NCI-H1417 treated with DMSO at 0.1 percent for 48 hours (cell line): ENCODE measurements around the gene FOXB1.

Experiments
- DNase-seq: peaks from one replicate; lab custom pipeline; 2025; lab: John Stamatoyannopoulos, UW

FOXB1 gene

DNA sequence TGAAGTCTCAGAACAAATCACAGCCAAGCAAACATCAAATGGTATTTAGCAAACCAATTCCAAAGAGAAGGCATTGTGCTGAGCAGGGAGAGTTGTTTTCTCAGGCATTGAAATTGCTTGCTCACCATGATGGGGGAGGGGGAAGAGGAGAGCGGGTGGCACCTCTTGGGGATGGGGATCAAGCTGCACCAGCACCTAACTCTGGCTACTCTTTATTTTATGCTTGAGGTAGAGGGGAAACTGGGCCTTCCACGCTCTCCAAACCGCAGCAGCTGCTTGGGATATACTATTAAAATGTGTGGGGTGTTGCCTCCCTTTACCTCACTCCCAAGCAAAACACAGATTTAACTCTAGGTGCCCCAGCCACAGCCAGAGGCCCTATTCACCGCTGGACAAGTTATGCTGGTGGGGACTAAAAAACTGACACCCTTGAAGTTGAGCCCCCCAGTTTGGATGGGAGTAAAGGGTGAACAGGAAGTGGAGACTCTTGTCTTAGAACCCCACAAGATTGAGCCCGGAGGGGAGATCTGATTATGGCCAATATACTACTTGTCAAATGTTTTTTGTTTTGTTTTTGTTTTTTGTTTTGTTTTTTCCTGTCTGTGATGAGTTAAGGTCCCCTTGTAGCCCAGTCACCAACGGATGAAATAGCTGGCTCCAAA lies 5.0 kb upstream of the FOXB1 start:
- DNase-seq = peak; percentile 50

DNA sequence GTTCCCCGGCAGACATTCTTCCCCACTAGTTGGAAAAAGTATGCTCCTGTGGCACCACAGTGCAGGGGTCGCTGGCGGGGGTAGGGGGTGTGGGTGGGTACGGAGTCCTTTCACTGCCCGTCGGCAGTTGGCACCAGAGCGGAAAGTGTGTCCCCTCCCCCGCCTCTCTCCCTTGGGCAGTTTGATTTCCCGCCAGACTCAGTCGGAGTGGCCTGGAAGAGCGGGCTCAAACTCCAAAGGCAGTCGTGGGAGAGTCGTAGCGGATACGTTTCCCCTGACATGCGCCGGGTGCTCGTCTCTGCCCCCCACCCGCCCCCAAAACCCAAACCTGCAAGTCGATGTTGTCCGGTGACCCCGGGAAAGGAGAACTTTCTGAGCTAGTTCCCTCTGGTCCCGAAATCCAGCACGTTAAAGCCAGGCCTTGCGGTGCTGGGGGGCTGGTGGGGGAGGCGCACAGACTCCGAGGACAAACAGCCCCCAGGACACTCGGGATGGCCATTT lies 4.4 kb upstream of the FOXB1 start:
- DNase-seq = peak; percentile 48

- DNase-seq = peak; percentile 90
These were observed 3.8 kb upstream of the FOXB1 start for GRCh38 chr15:60000113-60000823.

DNA sequence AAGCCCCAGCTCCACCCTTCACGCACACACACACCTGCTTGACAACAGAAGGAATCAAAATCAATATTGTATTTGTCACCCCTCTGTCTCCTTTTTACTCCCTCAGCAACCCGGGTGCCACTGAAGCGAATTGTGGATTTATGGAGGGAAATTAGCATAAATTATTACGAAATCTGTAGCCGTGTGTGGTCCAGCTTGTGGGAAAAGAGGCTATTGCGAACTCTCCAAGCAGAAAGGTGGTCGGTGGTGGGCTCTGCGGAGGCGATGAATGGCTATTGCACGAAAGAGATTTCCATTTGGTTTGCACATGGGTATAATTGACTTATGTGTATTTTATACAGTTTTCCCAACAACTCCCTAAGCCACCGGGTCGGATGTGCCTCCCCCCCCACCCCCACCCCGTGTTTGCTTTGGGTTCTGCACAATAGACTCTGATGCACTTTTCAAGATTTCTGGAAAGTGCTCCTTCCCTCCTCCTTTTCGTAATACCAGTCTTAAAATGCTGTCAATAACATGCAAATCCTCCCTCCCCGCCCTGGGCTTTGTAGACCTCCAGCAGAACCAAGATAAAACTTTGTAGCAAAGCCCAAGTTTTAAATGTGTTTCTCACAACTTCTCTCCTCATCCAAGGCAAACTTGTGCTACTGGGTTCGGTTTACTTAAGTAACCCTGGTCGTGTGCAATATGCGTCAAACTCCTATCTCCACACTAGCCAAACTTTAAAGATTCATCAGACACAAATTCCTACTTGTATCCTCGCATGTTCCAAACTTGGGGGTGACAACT lies 3.1 kb upstream of the FOXB1 start:
- DNase-seq = no peak

DNA sequence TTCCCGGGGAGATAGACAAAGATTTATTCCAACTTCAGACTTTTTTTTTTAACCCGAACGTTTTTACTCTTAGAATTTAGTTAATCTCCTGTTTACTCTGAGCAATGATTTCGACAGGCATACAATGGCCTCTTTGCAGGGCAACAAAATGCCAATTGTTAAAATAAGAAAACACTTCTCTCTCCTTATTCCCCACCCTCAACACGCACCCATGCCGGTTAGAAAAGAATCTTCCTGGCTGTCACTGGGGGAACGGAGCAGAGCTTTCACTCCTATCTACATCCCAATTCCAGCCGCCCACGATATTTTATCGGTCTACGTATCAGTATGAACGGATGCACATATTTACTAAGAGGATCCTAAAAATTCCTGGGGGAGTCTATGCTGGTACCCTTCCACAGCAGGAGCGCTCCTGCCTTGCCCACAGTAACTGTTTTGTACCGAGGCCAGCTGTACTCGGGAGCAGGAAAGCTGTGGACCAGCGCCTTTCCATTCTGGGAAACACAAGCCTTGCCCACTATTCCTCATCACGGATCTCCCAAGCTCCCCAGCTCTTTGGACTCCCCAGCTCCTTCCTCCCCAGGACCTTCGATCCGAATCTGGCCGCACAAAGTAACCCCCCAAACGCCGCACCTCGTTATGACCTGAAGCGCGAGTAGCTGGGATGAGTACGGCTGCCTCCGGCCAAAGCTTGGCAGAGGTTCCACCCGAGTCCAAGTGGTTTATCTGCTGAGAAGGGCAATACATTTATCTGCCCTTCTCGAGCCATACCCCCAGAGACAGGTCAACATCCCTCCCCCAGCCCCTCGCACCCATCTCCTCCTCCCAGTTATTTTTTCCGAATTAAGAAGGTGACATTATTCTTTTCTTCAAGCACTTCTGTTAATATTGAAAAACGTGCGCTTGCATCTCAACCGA lies 2.2 kb upstream of the FOXB1 start:
- DNase-seq = no peak

DNA sequence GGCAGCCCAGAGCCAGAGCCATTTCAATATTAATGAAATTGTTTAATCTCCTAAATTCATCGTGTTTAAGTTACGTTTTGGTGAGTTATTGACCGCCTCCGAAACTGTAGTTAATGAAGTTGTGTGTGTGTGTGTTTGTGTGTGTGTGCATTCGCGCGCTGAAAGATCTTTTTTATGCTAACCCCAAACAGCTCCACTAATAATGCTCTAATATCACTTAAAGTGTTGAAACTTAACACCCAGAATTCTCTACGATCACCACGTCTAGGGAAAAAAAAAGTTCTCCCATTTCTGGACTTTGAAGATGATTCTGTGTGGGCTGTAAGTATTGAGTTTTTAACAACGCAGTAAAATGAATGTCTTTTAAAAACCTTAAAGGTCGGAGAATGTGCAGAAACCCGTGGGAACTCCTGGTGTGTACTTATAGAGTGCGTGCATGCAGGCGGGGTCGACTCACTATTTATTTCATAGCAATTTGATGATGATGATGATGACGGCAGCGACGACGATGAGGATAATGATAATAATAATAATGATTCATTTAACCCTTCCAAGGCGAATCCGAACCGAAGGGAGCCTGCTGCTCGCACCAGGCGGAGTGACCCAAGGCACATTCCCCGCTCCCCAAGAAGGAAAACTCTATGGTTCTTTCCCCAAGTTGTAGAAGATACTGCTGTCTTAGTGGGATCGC lies 1.4 kb upstream of the FOXB1 start:
- DNase-seq = no peak

DNA sequence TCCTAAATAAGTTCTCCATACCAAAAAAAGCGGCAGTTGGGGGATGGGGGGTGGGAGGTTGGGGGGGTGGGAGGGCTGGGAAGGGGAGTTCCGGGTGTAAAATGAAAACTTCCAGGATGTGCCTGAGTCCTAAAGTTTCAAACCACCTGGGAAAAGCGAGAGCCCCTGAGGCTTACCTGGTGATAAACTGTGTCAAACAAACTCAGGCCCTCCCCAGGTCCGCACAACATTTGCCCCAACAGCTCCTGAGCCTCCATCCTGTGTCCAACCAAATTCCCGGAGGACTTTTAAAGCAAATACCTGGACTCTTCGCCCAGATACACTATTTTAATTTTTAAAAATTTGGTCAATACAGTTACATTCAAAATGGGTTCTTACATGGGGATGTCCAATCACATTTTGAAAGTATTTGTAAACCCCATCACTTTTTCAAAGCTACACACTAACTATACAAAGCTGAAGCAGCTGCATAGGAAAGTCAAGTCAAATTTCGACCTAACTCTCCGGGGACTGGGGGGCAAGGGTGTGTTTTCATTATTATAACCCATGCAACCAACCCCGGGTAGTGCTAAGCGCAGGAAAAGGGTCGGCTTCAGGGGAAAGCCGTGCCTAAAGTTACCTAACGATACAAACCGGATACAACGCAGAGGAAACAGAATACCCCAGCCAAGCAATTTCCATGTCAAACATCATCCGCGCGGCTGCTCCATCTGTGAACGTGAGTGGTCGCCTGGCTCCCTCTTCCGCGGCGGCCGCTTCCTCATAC lies 685 bp upstream of the FOXB1 start:
- DNase-seq = no peak

DNA sequence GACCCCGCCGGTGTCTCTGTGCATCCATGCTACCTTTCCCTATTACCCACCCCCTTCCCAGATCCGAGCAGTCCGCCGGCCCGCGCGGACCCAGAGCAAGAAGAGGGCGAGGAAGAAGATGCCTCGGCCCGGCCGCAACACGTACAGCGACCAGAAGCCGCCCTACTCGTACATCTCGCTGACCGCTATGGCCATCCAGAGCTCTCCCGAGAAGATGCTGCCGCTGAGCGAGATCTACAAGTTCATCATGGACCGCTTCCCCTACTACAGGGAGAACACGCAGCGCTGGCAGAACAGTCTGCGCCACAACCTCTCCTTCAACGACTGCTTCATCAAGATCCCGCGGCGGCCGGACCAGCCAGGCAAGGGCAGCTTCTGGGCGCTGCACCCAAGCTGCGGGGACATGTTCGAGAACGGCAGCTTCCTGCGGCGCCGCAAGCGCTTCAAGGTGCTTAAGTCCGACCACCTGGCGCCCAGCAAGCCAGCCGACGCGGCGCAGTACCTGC lies 788 bp downstream of the FOXB1 start:
- DNase-seq = no peak

DNA sequence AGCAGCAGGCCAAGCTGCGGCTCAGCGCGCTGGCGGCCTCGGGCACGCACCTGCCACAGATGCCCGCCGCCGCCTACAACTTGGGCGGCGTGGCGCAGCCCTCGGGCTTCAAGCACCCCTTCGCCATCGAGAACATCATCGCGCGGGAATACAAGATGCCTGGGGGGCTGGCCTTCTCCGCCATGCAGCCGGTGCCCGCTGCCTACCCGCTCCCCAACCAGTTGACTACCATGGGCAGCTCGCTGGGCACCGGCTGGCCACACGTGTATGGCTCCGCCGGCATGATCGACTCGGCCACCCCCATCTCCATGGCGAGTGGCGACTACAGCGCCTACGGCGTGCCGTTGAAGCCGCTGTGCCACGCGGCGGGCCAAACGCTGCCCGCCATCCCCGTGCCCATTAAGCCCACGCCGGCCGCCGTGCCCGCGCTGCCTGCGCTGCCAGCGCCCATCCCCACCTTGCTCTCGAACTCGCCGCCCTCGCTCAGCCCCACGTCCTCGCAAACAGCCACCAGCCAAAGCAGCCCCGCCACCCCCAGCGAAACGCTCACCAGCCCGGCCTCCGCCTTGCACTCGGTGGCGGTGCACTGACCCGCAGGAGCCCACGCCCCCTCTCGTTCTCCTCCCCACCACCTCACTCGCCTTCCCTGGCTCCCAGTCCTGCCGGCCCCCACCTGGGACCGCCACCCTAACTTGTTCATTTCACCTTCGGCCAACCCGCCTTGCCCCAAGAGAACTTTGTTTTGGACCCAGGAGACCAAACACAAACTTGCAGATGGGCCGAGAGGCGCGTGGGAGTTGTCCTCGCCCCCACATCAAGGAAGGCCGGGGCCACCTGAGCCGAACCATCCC lies 1.5 kb downstream of the FOXB1 start:
- no peak for DNase-seq

DNA sequence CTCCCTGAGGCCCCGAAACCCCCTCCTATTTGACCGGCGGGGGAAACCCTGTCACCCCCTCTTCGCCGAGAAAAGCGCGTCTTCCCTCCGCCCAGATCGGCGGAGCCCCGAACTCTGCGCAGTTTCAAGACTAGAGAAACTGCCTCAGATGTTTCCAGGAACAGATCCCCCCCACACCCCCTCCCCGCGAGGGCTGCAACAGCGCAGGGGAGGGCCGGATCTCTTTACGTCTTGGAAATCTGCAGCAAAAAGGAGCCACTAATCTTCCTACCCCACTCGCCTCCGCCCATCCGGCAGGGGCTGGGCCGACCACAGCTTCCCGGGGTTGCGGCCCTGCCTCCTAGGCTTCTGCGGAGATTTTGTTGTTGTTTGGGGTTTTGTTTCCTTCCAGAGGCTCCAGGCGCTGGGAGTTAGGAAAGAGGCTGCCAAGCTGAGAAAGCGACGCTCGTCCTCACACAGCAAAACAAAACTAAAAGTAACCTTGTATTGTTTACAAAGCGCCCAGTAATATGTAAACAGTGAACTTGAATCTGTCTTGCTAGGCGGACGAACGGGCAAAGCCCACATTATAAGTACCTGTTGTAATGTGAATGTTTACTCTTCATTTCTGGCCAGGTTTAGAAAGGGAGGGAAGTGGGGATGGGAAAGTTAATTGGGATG lies 2.2 kb downstream of the FOXB1 start:
- peak; percentile 55 for DNase-seq

DNA sequence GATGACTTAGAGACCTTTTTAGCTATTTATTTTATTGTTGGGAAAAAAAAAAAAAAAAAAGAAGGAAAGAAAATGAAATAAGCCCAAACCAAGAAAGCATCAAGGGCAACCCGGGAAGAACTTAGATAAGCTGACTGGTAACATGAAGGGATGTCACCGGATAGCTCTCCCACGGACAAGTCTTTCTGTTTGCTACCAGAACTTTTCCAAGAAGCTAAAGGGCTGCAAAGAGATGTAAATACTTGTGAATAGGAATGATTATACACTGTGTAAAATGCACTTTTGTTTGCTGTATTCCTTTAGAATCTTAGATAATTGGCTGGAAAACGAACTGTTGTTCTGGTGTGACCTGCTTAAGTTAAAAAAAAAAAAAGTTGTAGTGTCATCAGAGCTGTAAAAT lies 2.8 kb downstream of the FOXB1 start:
- no peak for DNase-seq

- peak; percentile 33 for DNase-seq
These were observed 5.2 kb downstream of the FOXB1 start for GRCh38 chr15:60009124-60009960.

- DNase-seq = no peak
These were observed 6.0 kb downstream of the FOXB1 start for GRCh38 chr15:60009980-60010732.

GRCh38 chr15:60010858-60011257 lies 6.7 kb downstream of the FOXB1 start:
- no peak for DNase-seq

GRCh38 chr15:60012695-60013094 lies 8.6 kb downstream of the FOXB1 start:
- no peak for DNase-seq

GRCh38 chr15:60017538-60018520 lies 13.7 kb downstream of the FOXB1 start:
- DNase-seq = no peak
